Tibial artery (tissue), 4 donors: Measurements from ENCODE around the gene PRKAA1.

Experiments
- DNase-seq, 2 donors: peaks; one replicate each; pipeline ENCODE4 v3.0.0-alpha.2; 2019
- H3K27ac ChIP-seq, 2 donors: fragments of 200-600 bp; sonication (generic) in 1 of 2; 1 replicate in 1 of 2; 2 replicates in 1 of 2; pipeline ENCODE4 v1.5.1; 2018 to 2019; ENCODE audit warnings: mild to moderate bottlenecking in 1 of 2
- H3K27me3 ChIP-seq, 2 donors: fragments of 200-600 bp; sonication (generic) in 1 of 2; one replicate each; pipeline versions ENCODE4 v1.5.1 to v1.6.0; 2016 to 2019
- H3K36me3 ChIP-seq, 3 donors: fragments of 200-600 bp; sonication (generic) in 2 of 3; one replicate each; pipeline ENCODE4 v1.5.1; 2016 to 2019; ENCODE audit warnings: mild to moderate bottlenecking in 2 of 3
- H3K4me1 ChIP-seq, 4 donors: fragments of 200-600 bp; sonication (generic) in 2 of 4; 1 replicate in 3 of 4; 2 replicates in 1 of 4; pipeline ENCODE4 v1.5.1; 2016 to 2019
- H3K4me3 ChIP-seq, 2 donors: fragments of 200-600 bp; sonication (generic) in 1 of 2; 1 replicate in 1 of 2; 2 replicates in 1 of 2; pipeline ENCODE4 v1.5.1; 2018 to 2019; ENCODE audit warnings: mild to moderate bottlenecking in 2 of 2
- H3K9me3 ChIP-seq, 3 donors: fragments of 200-600 bp; sonication (generic) in 1 of 3; one replicate each; pipeline ENCODE4 v1.5.1; 2016 to 2019
- intact Hi-C: fragments of 100-400 bp; cut with DNase I; formaldehyde crosslinking; loops from one replicate; pipeline ENCODE4 v1.15.0; 2023; ENCODE audit warnings: low total_unique reads
- TF ChIP-seq, protein P1 (sequence below), 2 experiments: fragments of 200-600 bp in 1 of 2; fragments of 450-650 bp in 1 of 2; IDR thresholded peaks; one replicate each; pipeline ENCODE4 v1.5.1; 2017 to 2019; ENCODE audit warnings: antibody characterized with exemption in 2 of 2, mild to moderate bottlenecking in 1 of 2, moderate library complexity in 1 of 2

PRKAA1 gene

DNA sequence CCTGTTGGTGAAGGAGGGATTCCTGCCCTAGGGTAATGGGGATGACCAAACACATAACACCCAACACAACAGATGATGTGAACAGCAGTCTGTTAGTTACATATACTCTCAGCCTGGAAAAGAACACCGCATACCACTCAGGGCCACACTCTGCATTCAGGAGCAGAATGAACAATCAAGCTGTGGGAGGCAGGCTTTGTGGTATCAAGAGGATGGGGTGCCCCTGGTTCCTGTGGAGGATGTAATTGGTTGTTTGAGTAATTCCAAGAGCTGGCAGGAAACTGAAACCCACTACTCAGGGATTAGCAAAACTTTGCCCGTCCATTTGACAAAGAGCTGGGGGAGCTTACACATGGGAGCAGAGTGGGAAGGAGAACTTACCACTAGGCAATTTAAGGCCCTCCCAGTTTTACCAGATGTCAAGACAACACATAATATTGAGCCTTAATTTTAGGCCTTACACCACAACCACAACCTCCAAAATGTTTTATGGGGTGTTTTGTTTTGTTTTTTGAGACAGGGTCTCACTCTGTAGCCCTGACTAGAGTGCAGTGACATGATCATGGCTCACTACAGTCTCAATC lies 15.6 kb upstream of the PRKAA1 start:
- Histone ChIP-seq H3K36me3 (no peaks in the 10 kb centered on the region), H3K4me1 (no peaks in the 10 kb centered on the region), H3K9me3 (no peaks in the 10 kb centered on the region), H3K27ac (no peak overlapping the region), H3K27me3 (no peaks in the 10 kb centered on the region), H3K4me3 (no peak overlapping the region)
- TF ChIP-seq, protein P1, sequence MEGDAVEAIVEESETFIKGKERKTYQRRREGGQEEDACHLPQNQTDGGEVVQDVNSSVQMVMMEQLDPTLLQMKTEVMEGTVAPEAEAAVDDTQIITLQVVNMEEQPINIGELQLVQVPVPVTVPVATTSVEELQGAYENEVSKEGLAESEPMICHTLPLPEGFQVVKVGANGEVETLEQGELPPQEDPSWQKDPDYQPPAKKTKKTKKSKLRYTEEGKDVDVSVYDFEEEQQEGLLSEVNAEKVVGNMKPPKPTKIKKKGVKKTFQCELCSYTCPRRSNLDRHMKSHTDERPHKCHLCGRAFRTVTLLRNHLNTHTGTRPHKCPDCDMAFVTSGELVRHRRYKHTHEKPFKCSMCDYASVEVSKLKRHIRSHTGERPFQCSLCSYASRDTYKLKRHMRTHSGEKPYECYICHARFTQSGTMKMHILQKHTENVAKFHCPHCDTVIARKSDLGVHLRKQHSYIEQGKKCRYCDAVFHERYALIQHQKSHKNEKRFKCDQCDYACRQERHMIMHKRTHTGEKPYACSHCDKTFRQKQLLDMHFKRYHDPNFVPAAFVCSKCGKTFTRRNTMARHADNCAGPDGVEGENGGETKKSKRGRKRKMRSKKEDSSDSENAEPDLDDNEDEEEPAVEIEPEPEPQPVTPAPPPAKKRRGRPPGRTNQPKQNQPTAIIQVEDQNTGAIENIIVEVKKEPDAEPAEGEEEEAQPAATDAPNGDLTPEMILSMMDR (IDR thresholded peaks at IDR 0.05) = no peak
- DNase-seq = no peak
- intact Hi-C loops = no loop called here

DNA sequence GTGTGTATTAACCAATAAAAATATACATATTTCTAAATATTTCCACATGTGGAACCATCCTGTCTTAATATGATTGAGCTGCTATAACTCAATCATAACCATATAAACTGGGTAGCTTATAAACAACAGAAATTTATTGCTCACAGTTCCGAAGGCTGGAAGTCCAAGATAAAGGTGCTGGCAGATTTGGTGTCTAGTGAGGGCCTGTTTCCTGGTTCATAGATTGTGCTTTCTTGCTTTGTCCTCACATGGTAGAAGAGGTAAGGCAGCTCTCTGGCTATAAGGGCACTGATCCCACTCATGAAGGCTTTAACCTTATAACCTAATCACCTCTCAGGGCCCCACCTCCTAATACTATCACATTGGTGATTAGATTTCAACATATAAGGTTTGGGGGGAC lies 14.0 kb upstream of the PRKAA1 start:
- intact Hi-C loops = no loop called here
- Histone ChIP-seq H3K4me3 (no peak overlapping the region), H3K4me1 (no peaks in the 10 kb centered on the region), H3K36me3 (no peaks in the 10 kb centered on the region), H3K9me3 (no peaks in the 10 kb centered on the region), H3K27me3 (no peaks in the 10 kb centered on the region), H3K27ac (no peak overlapping the region)
- TF ChIP-seq, protein P1 (IDR thresholded peaks at IDR 0.05) = no peak
- DNase-seq = no peak

DNA sequence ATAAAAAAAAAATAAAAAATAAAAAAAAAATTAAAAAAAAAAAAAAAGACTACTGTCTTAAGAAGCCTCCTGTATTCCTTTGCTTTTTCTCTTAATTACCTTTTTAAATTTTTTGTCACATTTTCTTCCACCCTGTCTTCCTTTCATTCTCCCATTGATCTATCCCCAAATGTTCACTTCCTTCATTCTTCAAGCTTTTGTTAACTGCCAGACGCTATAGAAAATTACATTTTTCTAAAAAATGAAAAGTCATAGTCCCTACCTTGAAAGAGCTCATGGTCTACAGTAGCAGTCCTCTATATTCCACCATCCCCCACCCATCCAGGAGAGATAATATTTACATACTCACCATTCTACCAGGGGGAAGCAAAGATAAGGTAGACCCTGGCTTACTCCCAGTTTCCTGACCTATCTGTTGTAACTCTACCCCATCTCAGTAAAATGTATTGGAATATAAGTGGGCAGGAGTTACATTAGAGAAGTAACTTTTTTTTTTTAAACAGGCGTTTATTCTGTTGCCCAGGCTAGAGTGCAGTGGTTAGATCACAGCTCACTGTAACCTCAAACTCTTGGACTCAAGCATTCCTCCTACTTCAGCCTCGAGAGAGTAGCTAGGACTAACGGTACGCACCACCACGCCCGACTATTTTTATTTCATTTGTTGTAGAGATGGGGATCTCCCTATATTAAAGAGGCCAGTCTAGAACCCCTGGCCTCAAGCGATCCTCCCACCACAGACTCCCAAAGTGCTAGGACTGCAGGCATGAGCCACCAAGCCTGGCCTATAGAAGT lies 3.8 kb upstream of the PRKAA1 start:
- Histone ChIP-seq H3K27me3 (no peaks in the 10 kb centered on the region), H3K4me1 (peaks cover 0 to 12% (median 7%) of the 10 kb centered on the region in 4 donors), H3K4me3 (no peak overlapping the region), H3K27ac (no peak overlapping the region), H3K36me3 (no peaks in the 10 kb centered on the region), H3K9me3 (no peaks in the 10 kb centered on the region)
- intact Hi-C loops = no loop called here
- TF ChIP-seq, protein P1 (IDR thresholded peaks at IDR 0.05) = no peak
- no peak for DNase-seq

DNA sequence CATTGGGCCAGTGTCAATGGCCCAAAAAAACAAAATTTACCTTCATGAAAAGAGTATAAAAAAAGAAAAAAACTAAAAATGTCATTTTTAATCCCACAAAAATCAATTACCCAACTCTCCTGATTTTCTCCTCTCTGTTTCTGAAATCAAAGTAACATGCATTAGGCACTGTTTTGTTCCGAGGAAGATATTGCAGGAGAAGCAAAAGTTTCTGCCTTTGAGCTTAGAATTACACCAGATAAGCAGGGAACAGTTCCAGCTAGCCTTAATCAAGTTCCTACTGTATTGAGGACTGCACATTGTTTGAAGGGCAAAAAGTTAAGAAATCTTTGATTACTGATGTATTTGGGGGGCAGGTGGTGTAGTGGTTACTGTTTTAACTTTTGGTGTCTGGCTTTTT lies 1.1 kb upstream of the PRKAA1 start:
- peak overlapping the region; percentile 63 to 89 for H3K4me3 ChIP-seq

DNA sequence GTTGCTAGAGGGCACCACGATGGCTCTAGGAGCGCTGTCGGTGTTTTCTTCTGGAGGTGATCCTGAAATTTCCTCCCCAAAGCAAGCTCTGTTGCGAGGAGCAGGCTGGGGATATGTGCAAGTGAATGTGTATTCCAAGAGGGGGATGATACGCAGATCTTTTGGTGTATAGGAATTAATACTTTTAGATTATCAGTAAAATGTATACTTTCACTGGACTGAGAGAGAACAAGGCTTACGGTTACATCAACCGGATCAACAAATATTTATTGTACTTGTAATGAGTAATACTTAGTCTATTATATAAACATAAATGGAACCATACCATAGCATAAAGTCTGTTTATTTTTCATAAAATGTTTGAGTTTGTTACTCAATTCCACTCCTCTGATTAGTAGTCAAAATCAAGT lies 632 bp upstream of the PRKAA1 start:
- TF ChIP-seq, protein P1 (IDR thresholded peaks at IDR 0.05) = no peak
- Histone ChIP-seq H3K36me3 (no peaks in the 10 kb centered on the region), H3K4me1 (peaks cover 0 to 31% (median 14%) of the 10 kb centered on the region in 4 donors), H3K4me3 (peak overlapping the region; percentile 63 to 89), H3K27me3 (no peaks in the 10 kb centered on the region), H3K27ac (peak overlapping the region; percentile 87 to 90), H3K9me3 (no peaks in the 10 kb centered on the region)
- no peak for DNase-seq
- intact Hi-C loops = no loop called here

More for the DNA sequence above, 1.1 kb upstream of the PRKAA1 start:
- Histone ChIP-seq H3K36me3 (no peaks in the 10 kb centered on the region), H3K27me3 (no peaks in the 10 kb centered on the region), H3K9me3 (no peaks in the 10 kb centered on the region), H3K4me1 (peaks cover 0 to 26% (median 14%) of the 10 kb centered on the region in 4 donors), H3K27ac (peak overlapping the region; percentile 87 to 90)
- TF ChIP-seq, protein P1 (IDR thresholded peaks at IDR 0.05) = no peak
- DNase-seq = no peak
- intact Hi-C loops = no loop called here
